CD4-positive, alpha-beta T cell (primary cell): Measurements from ENCODE around the gene SLC41A3. TPM values are rescaled to one million over a fixed set of nuclear protein-coding genes. Genes with fewer than 3 reads are reported as not detected.

Experiments
- ATAC-seq: fragments of 200-7000 bp; cut with Tn5 transposase; one replicate; pipeline ENCODE4 v1.10.0; 2022; ENCODE audit warnings: mild to moderate bottlenecking; ENCODE audit not compliant: poor library complexity
- CTCF ChIA-PET: fragments of 350-600 bp; sonication (Branson Sonifier 250); formaldehyde crosslinking; loops from one replicate; lab custom pipeline; 2021; ENCODE audit warnings: antibody characterized with exemption, inconsistent platforms; lab: Charles Lee
- POLR2A ChIA-PET: fragments of 350-600 bp; sonication (Branson Sonifier 250); formaldehyde crosslinking; loops from one replicate; lab custom pipeline; 2021; ENCODE audit warnings: antibody characterized with exemption, inconsistent platforms; lab: Charles Lee
- DNase-seq, 14 experiments: peaks; one replicate each; pipeline ENCODE4 v3.0.0-alpha.2; 2013 to 2020; ENCODE audit warnings: mixed read lengths in 2 of 14
- H3K27ac ChIP-seq, 2 donors: one replicate each; pipeline versions ENCODE4 v1.5.1 to v1.7.0; 2013; ENCODE audit warnings: low read length in 2 of 2, low read depth in 1 of 2, mild to moderate bottlenecking in 1 of 2
- H3K27me3 ChIP-seq, 2 experiments: 1 replicate in 1 of 2; 2 replicates in 1 of 2; pipeline versions ENCODE4 v1.6.1 to v1.7.0; 2013; ENCODE audit warnings: low read length in 2 of 2, control low read depth in 1 of 2, mild to moderate bottlenecking in 1 of 2, moderate library complexity in 1 of 2; ENCODE audit not compliant: insufficient read depth in 2 of 2, control insufficient read depth in 1 of 2
- H3K36me3 ChIP-seq: one replicate; pipeline ENCODE4 v1.6.1; 2013; ENCODE audit warnings: low read length, control low read depth; ENCODE audit not compliant: insufficient read depth
- H3K4me1 ChIP-seq: one replicate; pipeline ENCODE4 v1.6.1; 2013; ENCODE audit warnings: low read length, control low read depth; ENCODE audit not compliant: insufficient read depth
- H3K4me3 ChIP-seq: one replicate; pipeline ENCODE4 v1.5.1; 2013; ENCODE audit warnings: mild to moderate bottlenecking, low read length, moderate library complexity
- H3K9me3 ChIP-seq, 2 experiments: 1 replicate in 1 of 2; 2 replicates in 1 of 2; pipeline versions ENCODE4 v1.6.1 to v1.7.0; 2013; ENCODE audit warnings: low read length in 2 of 2, mild to moderate bottlenecking in 2 of 2, control low read depth in 1 of 2, moderate library complexity in 1 of 2; ENCODE audit not compliant: control insufficient read depth in 1 of 2, insufficient read depth in 1 of 2
- H3K27ac Mint-ChIP-seq: one replicate; pipeline ENCODE4 v1.8.0; 2020; ENCODE audit warnings: mixed read lengths
- H3K27me3 Mint-ChIP-seq: one replicate; pipeline ENCODE4 v1.8.0; 2021; ENCODE audit warnings: mixed read lengths
- H3K36me3 Mint-ChIP-seq: one replicate; pipeline ENCODE4 v1.8.0; 2021; ENCODE audit warnings: low read depth, mixed read lengths
- H3K4me1 Mint-ChIP-seq: one replicate; pipeline ENCODE4 v1.8.0; 2021; ENCODE audit warnings: low read depth, mixed read lengths
- H3K4me3 Mint-ChIP-seq: one replicate; pipeline ENCODE4 v1.8.0; 2020; ENCODE audit warnings: mild to moderate bottlenecking, mixed read lengths
- H3K9me3 Mint-ChIP-seq: one replicate; pipeline ENCODE4 v1.8.0; 2020; ENCODE audit warnings: mixed read lengths
- intact Hi-C, 2 experiments: fragments of 100-400 bp; cut with DNase I in 1 of 2; cut with micrococcal nuclease in 1 of 2; formaldehyde crosslinking; loops; one replicate each; pipeline versions ENCODE4 v1.15.1 to v1.9.0; 2023 to 2025; cut with DNase I, micrococcal nuclease
- total RNA-seq, 174 experiments: library from RNA in 2 of 174; stranded (reverse) in 2 of 174; gene quantifications; one replicate each; pipeline ENCODE4 v1.2.3 and lab custom pipeline; 2021 to 2026
- TF ChIP-seq, protein P1 (sequence below): fragments of 200-600 bp; IDR thresholded peaks from one replicate; pipeline ENCODE4 v1.8.0; 2022; ENCODE audit warnings: antibody characterized with exemption, mild to moderate bottlenecking

The SLC41A3 gene
- total RNA-seq, 2 experiments from 2014 or later, result 26.5 to 29.1 TPM

DNA sequence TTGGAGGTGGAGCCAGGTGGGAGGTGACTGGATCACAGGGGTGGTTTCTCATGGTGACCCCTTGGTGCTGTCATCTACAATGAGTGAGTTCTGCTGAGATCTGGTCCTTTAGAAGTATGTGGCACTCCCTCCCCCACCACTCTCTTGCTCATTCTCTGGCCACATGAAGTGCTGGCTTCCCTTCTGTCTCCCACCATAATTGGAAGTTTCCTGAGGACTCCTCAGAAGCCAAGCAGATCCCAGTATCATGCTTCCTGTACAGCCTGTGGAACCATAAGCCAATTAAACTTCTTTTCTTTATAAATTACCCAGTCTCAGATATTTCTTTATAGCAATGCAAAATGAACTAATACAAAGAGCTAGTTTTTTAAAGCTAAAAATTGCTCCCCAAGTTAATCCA is 54.7 kb downstream of the SLC41A3 start:
- DNase-seq (no peak), ATAC-seq (no peak)
- Histone ChIP-seq H3K4me3 (no peak overlapping the region), H3K27me3 (no peaks in the 10 kb centered on the region), H3K9me3 (peaks cover 8 to 16% of the 10 kb centered on the region in 2 experiments), H3K36me3 (peaks cover 49% of the 10 kb centered on the region), H3K27ac (no peak overlapping the region), H3K4me1 (peaks cover 13% of the 10 kb centered on the region)
- H3K27ac Mint-ChIP-seq, result no peak overlapping the region
- H3K4me1 Mint-ChIP-seq, result peaks cover 12% of the 10 kb centered on the region
- ChIA-PET CTCF (no interaction called here), POLR2A (no interaction called here)
- H3K36me3 Mint-ChIP-seq, result peaks cover 94% of the 10 kb centered on the region
- intact Hi-C loops, result no loop called here
- no peaks in the 10 kb centered on the region for H3K9me3 Mint-ChIP-seq
- no peaks in the 10 kb centered on the region for H3K27me3 Mint-ChIP-seq
- no peak overlapping the region for H3K4me3 Mint-ChIP-seq
- TF ChIP-seq, protein P1, sequence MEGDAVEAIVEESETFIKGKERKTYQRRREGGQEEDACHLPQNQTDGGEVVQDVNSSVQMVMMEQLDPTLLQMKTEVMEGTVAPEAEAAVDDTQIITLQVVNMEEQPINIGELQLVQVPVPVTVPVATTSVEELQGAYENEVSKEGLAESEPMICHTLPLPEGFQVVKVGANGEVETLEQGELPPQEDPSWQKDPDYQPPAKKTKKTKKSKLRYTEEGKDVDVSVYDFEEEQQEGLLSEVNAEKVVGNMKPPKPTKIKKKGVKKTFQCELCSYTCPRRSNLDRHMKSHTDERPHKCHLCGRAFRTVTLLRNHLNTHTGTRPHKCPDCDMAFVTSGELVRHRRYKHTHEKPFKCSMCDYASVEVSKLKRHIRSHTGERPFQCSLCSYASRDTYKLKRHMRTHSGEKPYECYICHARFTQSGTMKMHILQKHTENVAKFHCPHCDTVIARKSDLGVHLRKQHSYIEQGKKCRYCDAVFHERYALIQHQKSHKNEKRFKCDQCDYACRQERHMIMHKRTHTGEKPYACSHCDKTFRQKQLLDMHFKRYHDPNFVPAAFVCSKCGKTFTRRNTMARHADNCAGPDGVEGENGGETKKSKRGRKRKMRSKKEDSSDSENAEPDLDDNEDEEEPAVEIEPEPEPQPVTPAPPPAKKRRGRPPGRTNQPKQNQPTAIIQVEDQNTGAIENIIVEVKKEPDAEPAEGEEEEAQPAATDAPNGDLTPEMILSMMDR, result no peak

DNA sequence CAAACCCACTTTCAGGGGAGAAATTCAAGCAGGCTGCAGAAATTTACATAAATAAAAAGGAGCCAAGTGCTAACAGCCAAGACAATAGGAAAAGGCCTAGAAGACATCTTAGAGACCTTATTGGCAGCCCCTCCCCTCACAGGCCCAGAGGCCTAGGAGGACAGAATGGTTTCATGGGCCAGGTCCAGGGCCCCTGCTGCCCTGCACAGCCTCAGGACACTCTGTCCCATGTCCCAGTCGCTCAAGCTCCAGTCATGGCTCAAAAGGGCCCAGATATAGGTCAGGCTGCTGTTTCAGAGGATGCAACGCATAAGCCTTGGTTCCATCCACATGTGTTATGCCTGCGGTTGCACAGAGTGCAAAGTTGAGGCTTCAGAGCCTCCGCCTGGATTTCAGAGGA is 55.8 kb downstream of the SLC41A3 start:
- TF ChIP-seq, protein P1, result no peak
- Mint-ChIP-seq H3K4me1 (peaks cover 12% of the 10 kb centered on the region), H3K27ac (no peak overlapping the region), H3K27me3 (no peaks in the 10 kb centered on the region), H3K9me3 (no peaks in the 10 kb centered on the region), H3K4me3 (no peak overlapping the region), H3K36me3 (peaks cover 92% of the 10 kb centered on the region)
- peaks cover 8 to 16% of the 10 kb centered on the region in 2 experiments for H3K9me3 ChIP-seq
- peaks cover 52% of the 10 kb centered on the region for H3K36me3 ChIP-seq
- no peak overlapping the region for H3K27ac ChIP-seq
- DNase-seq (no peak), ATAC-seq (no peak)
- H3K4me3 ChIP-seq, result no peak overlapping the region
- intact Hi-C loops, result no loop called here
- peaks cover 13% of the 10 kb centered on the region for H3K4me1 ChIP-seq
- no peaks in the 10 kb centered on the region for H3K27me3 ChIP-seq
- ChIA-PET CTCF (no interaction called here), POLR2A (no interaction called here)

DNA sequence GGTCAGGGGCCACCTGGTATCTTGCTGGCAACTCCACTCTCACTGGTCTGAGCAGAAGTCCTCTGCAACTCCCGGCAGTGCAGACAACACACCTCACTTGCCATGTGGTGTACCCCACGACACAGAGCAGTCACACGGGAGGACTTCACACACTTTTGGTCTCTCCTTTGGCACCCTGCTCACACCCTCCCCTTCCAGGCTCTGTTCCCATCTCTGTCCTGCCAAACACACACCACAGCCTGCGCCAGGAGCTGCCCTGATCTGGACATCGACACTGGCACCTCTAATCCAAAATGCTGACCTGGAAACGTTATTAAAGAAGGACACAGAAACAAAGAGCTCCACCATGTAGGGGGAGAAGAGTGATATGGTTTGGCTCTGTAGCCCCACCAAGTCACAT is 57.2 kb downstream of the SLC41A3 start:
- Histone ChIP-seq H3K27me3 (no peaks in the 10 kb centered on the region), H3K4me3 (no peak overlapping the region), H3K36me3 (peaks cover 41% of the 10 kb centered on the region), H3K27ac (no peak overlapping the region), H3K9me3 (peaks cover 8 to 16% of the 10 kb centered on the region in 2 experiments), H3K4me1 (peaks cover 13% of the 10 kb centered on the region)
- ChIA-PET POLR2A (no interaction called here), CTCF (no interaction called here)
- H3K9me3 Mint-ChIP-seq, result no peaks in the 10 kb centered on the region
- ATAC-seq, result no peak
- no peak for DNase-seq
- H3K27ac Mint-ChIP-seq, result no peak overlapping the region
- TF ChIP-seq, protein P1, result no peak
- no peak overlapping the region for H3K4me3 Mint-ChIP-seq
- intact Hi-C loops, result no loop called here
- H3K4me1 Mint-ChIP-seq, result peaks cover 12% of the 10 kb centered on the region
- peaks cover 92% of the 10 kb centered on the region for H3K36me3 Mint-ChIP-seq
- H3K27me3 Mint-ChIP-seq, result no peaks in the 10 kb centered on the region
